Spleen (tissue), 11 donors: ENCODE measurements around the gene PSMD7. TPM values are rescaled to one million over a fixed set of nuclear protein-coding genes. Genes with fewer than 3 reads are reported as not detected.
A peak's percentile ranks its signal among the peaks of the same experiment; 100 is the strongest.
"Not testable (repeated sequence)": the region's sequence is repeated elsewhere in the genome, so short reads cannot be mapped to it uniquely, and the experiment has no call there.

Experiments
- DNase-seq: peaks from one replicate; pipeline ENCODE4 v3.0.0-alpha.2; 2020
- H3K27ac ChIP-seq, 8 donors: fragments of 200-600 bp; sonication (generic) in 7 of 8; 1 replicate in 4 of 8; 2 replicates in 4 of 8; pipeline versions ENCODE4 v1.5.0 to v1.8.0; 2016 to 2021; ENCODE audit warnings: inconsistent platforms in 4 of 8, mild to moderate bottlenecking in 4 of 8, moderate library complexity in 1 of 8
- H3K27me3 ChIP-seq, 7 donors: fragments of 200-600 bp; sonication (generic) in 6 of 7; replicated peaks in 1 of 7; 1 replicate in 4 of 7; 2 replicates in 3 of 7; pipeline versions ENCODE4 v1.5.0 to v1.8.0; 2016 to 2021; ENCODE audit warnings: inconsistent platforms in 3 of 7, mild to moderate bottlenecking in 1 of 7
- H3K36me3 ChIP-seq, 6 donors: fragments of 200-600 bp; sonication (generic) in 5 of 6; 1 replicate in 4 of 6; 2 replicates in 2 of 6; pipeline versions ENCODE4 v1.5.0 to v1.8.0; 2016 to 2021; ENCODE audit warnings: inconsistent platforms in 2 of 6
- H3K4me1 ChIP-seq, 6 donors: fragments of 200-600 bp; sonication (generic) in 5 of 6; 1 replicate in 3 of 6; 2 replicates in 3 of 6; pipeline versions ENCODE4 v1.5.0 to v1.8.0; 2016 to 2021; ENCODE audit warnings: inconsistent platforms in 3 of 6
- H3K4me3 ChIP-seq, 8 donors: fragments of 200-600 bp; sonication (generic) in 7 of 8; 1 replicate in 4 of 8; 2 replicates in 4 of 8; pipeline versions ENCODE4 v1.5.0 to v1.8.0; 2016 to 2021; ENCODE audit warnings: inconsistent platforms in 4 of 8, mild to moderate bottlenecking in 4 of 8, moderate library complexity in 2 of 8
- H3K9me3 ChIP-seq, 8 donors: fragments of 200-600 bp; sonication (generic) in 7 of 8; 1 replicate in 4 of 8; 2 replicates in 4 of 8; pipeline versions ENCODE4 v1.5.0 to v1.8.0; 2016 to 2021; ENCODE audit warnings: inconsistent platforms in 4 of 8
- CTCF ChIP-seq, 11 experiments: fragments of 200-600 bp in 7 of 11; fragments of 450-650 bp in 4 of 11; sonication (generic) in 4 of 11; IDR thresholded peaks in 8 of 11; conservative IDR thresholded peaks in 3 of 11; 1 replicate in 7 of 11; 2 replicates in 4 of 11; pipeline versions ENCODE4 v1.4.0 to v1.8.0; 2016 to 2021; ENCODE audit warnings: antibody characterized with exemption in 11 of 11, inconsistent platforms in 4 of 11, mild to moderate bottlenecking in 1 of 11
- POLR2A ChIP-seq, 3 donors: fragments of 450-650 bp; IDR thresholded peaks; one replicate each; pipeline ENCODE4 v1.5.1; 2017; ENCODE audit warnings: antibody characterized with exemption in 3 of 3, mild to moderate bottlenecking in 1 of 3
- POLR2AphosphoS5 ChIP-seq, 3 donors: sonication (generic); formaldehyde crosslinking; IDR thresholded peaks; one replicate each; pipeline ENCODE4 v1.5.1; 2017; ENCODE audit warnings: antibody characterized with exemption in 3 of 3
- WGBS, 5 donors: extraction: QIAGEN DNeasy Blood & Tissue Kit in 3 of 5; methylation state at CpG; one replicate each; pipeline versions ENCODE4 v1.1.5 to v1.1.7; 2013 to 2018; 5-methylcytosine and 5-hydroxymethylcytosine counted together
- intact Hi-C: fragments of 100-400 bp; cut with DNase I; formaldehyde crosslinking; loops from one replicate; pipeline ENCODE4 v1.15.0; 2023; ENCODE audit warnings: low total_unique reads
- polyA plus RNA-seq, 3 donors: library from polyadenylated mRNA; stranded (reverse); fragments of 200-250 nt; gene quantifications; one replicate each; pipeline ENCODE4 v1.2.1, GENCODE V29; 2013
- total RNA-seq, 7 donors: library from RNA; depleted of rRNA in 3 of 7; stranded (reverse); fragments of >200 nt in 3 of 7; fragmentation: NEBNext Ultra II Directional in 4 of 7; extraction: Animal tissue kit (Norgen Biotek cat#: 25700) in 4 of 7; gene quantifications; one replicate each; pipeline versions ENCODE4 v1.1.0 to v1.2.1, GENCODE V29; 2016 to 2021
- donor health status: healthy with polysubstance abuse.
- donor health status: DM: no; HTN: no; CAD: no; lungs with moderate emphysema.
- donor health status: DM: no; HTN: no; CAD: no.
- donor health status: Bipolar disorder and iron deficiency.
- donor health status: healthy.
- donor health status: DM: no; HTN: no; CAD: no.
- donor health status: DM: yes; HTN: yes; CAD: no.

The PSMD7 gene
- total and polyA plus RNA-seq, 10 donors, result 40.5 to 61.1 (median 48.9) TPM

DNA sequence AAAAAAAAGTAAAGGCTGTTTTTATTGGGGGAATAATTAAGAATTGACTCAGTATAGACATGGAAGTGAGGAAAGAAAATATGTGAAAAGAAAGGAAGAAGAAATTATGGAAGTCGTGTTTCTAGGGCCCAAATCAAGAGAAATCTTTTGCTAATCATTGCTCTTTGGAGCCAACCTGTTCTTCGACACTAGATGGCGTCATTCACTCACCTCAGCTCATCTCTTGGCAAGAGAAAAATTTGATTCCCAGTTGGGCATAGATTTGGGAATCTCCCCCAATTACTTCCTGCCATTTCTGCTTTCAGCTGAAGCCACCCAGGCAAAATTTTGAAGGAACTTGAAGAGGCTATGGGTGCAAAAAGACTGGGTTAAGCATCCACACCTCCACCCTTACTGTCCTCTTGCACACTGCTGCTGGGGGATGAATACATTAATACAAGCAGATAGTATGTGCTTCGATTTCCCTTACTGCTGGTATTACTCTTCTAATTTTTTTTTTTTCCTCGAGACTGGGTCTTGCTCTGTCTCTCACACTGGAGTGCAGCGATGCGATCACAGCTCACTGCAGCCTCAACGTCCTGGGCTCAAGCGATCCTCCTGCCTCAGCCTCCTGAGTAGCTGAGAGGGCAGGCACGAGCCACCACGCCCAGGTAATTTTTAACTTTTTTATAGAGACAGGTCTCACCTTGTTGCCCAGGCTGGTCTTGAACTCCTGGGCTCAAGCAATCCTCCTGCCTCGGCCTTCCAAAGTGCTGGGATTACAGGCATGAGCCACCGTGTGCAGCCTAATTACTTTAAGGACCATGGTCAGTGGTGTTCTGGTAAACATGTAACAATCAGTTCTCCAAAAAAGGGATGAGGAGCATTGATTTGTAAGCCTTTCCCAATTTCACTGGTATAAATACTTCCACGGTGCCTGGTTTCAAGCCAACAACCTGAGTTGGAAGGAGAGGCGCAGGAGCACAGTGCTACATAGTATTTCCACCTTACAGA, 13.5 kb downstream of the PSMD7 start:
- TF ChIP-seq POLR2AphosphoS5 (IDR thresholded peaks at IDR 0.05) (peak in 1 of 3 donors; percentile 15), CTCF (IDR thresholded peaks at IDR 0.05 in 8 of 11, conservative IDR thresholded peaks at IDR 0.05 in 3 of 11) (peak in 10 of 11 experiments; percentile 19 to 81 (median 66)), POLR2A (IDR thresholded peaks at IDR 0.05) (no peak)
- no peak for DNase-seq
- Histone ChIP-seq H3K4me1 (peaks cover 0 to 5% (median 0%) of the 10 kb centered on the region in 6 donors), H3K27ac (no peak overlapping the region), H3K4me3 (no peak overlapping the region), H3K9me3 (no peaks in the 10 kb centered on the region), H3K36me3 (peaks cover 6 to 52% (median 35%) of the 10 kb centered on the region in 6 donors), H3K27me3 (no peaks in the 10 kb centered on the region)
- WGBS, 5 donors, result 70 to 81% (median 78%) methylated on average over 15 of the region's 15 CpGs
- intact Hi-C loops, result no loop called here

DNA sequence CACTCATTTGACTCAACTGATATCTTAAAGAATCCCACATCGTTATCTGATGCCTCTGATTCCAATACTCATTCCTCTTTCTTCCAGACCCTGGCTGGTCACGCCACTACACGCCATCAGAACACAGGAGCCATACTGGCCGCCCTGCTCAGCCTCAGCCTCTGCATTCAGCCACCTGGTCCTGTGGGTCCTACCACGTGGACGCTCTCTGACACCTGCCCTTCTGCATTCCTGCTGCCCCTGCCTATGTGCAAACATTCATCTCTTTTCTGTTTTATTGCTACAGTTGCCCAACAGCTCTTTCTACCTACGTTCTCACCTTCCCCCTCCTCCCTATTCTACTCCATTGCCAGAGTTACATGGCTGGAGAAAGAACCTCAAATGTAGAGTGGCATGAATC, 18.4 kb downstream of the PSMD7 start:
- Histone ChIP-seq H3K36me3 (peaks cover 0 to 16% (median 3%) of the 10 kb centered on the region in 6 donors), H3K4me3 (no peak overlapping the region), H3K4me1 (peaks cover 0 to under 1% (median 0%) of the 10 kb centered on the region in 6 donors), H3K9me3 (no peaks in the 10 kb centered on the region), H3K27ac (no peak overlapping the region), H3K27me3 (no peaks in the 10 kb centered on the region)
- TF ChIP-seq CTCF (IDR thresholded peaks at IDR 0.05 in 8 of 11, conservative IDR thresholded peaks at IDR 0.05 in 3 of 11) (no peak), POLR2A (IDR thresholded peaks at IDR 0.05) (no peak), POLR2AphosphoS5 (IDR thresholded peaks at IDR 0.05) (no peak)
- intact Hi-C loops, result no loop called here
- WGBS, 5 donors, result 94 to 97% (median 94%) methylated on average over 7 of the region's 7 CpGs
- no peak for DNase-seq

GRCh38 chr16:74320707-74321106, 24.1 kb downstream of the PSMD7 start:
- no peaks in the 10 kb centered on the region for H3K27me3 ChIP-seq
- H3K4me3 ChIP-seq, result no peak overlapping the region
- TF ChIP-seq POLR2A (IDR thresholded peaks at IDR 0.05), result no peak
- peak in 2 of 3 donors; percentile 28 to 52 for TF ChIP-seq POLR2AphosphoS5 (IDR thresholded peaks at IDR 0.05)
- peaks cover 8 to 31% (median 22%) of the 10 kb centered on the region in 6 donors for H3K4me1 ChIP-seq
- no peaks in the 10 kb centered on the region for H3K9me3 ChIP-seq
- no peak for DNase-seq
- peaks cover 0 to 17% (median 7%) of the 10 kb centered on the region in 6 donors for H3K36me3 ChIP-seq
- 63 to 79% (median 72%) methylated on average over 6 of the region's 6 CpGs for WGBS, 5 donors
- H3K27ac ChIP-seq, result peak overlapping the region in 6 of 8 donors; percentile 6 to 67 (median 46)
- intact Hi-C loops, result no loop called here

- 81 to 100% (median 88%) methylated on average over 2 of the region's 2 CpGs for WGBS, 5 donors
- H3K27me3 ChIP-seq, result no peaks in the 10 kb centered on the region
- no peak for TF ChIP-seq POLR2A (IDR thresholded peaks at IDR 0.05)
- peak in 1 of 3 donors; percentile 15 for TF ChIP-seq POLR2AphosphoS5 (IDR thresholded peaks at IDR 0.05)
- H3K4me1 ChIP-seq, result peaks cover 8 to 31% (median 22%) of the 10 kb centered on the region in 6 donors
- DNase-seq, result no peak
- H3K9me3 ChIP-seq, result no peaks in the 10 kb centered on the region
- intact Hi-C loops, result no loop called here
- peak overlapping the region in 6 of 8 donors; percentile 20 to 67 (median 46) for H3K27ac ChIP-seq
- peaks cover 0 to 23% (median 13%) of the 10 kb centered on the region in 6 donors for H3K36me3 ChIP-seq
- H3K4me3 ChIP-seq, result no peak overlapping the region
These were observed 24.7 kb downstream of the PSMD7 start for GRCh38 chr16:74321356-74321755.

- Histone ChIP-seq H3K27ac (peak overlapping the region in 7 of 8 donors; percentile 15 to 68 (median 48)), H3K36me3 (peaks cover 0 to 33% (median 23%) of the 10 kb centered on the region in 6 donors), H3K4me3 (no peak overlapping the region), H3K9me3 (no peaks in the 10 kb centered on the region), H3K4me1 (peaks cover 8 to 31% (median 22%) of the 10 kb centered on the region in 6 donors), H3K27me3 (no peaks in the 10 kb centered on the region)
- no peak for DNase-seq
- intact Hi-C loops, result no loop called here
- 61 to 80% (median 69%) methylated on average over 7 of the region's 7 CpGs for WGBS, 5 donors
- no peak for TF ChIP-seq CTCF (IDR thresholded peaks at IDR 0.05 in 8 of 11, conservative IDR thresholded peaks at IDR 0.05 in 3 of 11)
- peak in 1 of 3 donors; percentile 23 for TF ChIP-seq POLR2AphosphoS5 (IDR thresholded peaks at IDR 0.05)
- no peak for TF ChIP-seq POLR2A (IDR thresholded peaks at IDR 0.05)
These were observed 25.7 kb downstream of the PSMD7 start for GRCh38 chr16:74322301-74322710.

- DNase-seq, H3K27ac ChIP-seq, H3K27me3 ChIP-seq, H3K4me3 ChIP-seq, H3K9me3 ChIP-seq, intact Hi-C loops: not testable (repeated sequence)
- WGBS, 5 donors, result 93 to 98% (median 97%) methylated on average over 5 of the region's 5 CpGs
- H3K36me3 ChIP-seq, result peaks cover 0 to 48% (median 30%) of the 10 kb centered on the region in 6 donors
- H3K4me1 ChIP-seq, result peaks cover 8 to 31% (median 22%) of the 10 kb centered on the region in 6 donors
These were observed 28.2 kb downstream of the PSMD7 start for GRCh38 chr16:74324777-74325176.
